OCI-M1 (cell line): ENCODE data around the gene MLLT3.
"Not testable (repeated sequence)": the region's sequence is repeated elsewhere in the genome, so short reads cannot be mapped to it uniquely, and the experiment has no call there.

ENCODE experiments used
- DNase-seq: peaks from one replicate; lab custom pipeline; 2025; lab: John Stamatoyannopoulos, UW

Gene MLLT3

GRCh38 chr9:20622330-20623020, at the start of gene MLLT3:
Gene MLLT3, minus strand, starts transcription at chr9:20622499.
- peak; percentile 93 for DNase-seq

- DNase-seq = no peak
Observed at GRCh38 chr9:20671635-20672034, 49.3 kb upstream of the MLLT3 start.

GRCh38 chr9:20670395-20670794, 48.1 kb upstream of the MLLT3 start:
- no peak for DNase-seq

- DNase-seq = no peak
Observed at GRCh38 chr9:20664501-20664900, 42.2 kb upstream of the MLLT3 start.

GRCh38 chr9:20663133-20663532, 40.8 kb upstream of the MLLT3 start:
- DNase-seq = no peak

- no peak for DNase-seq
Observed at GRCh38 chr9:20662156-20662555, 39.9 kb upstream of the MLLT3 start.

- no peak for DNase-seq
Observed at GRCh38 chr9:20659474-20659967, 37.2 kb upstream of the MLLT3 start.

GRCh38 chr9:20658677-20659473, 36.6 kb upstream of the MLLT3 start:
- no peak for DNase-seq

GRCh38 chr9:20658246-20658667, 36.0 kb upstream of the MLLT3 start:
- not testable (repeated sequence) for DNase-seq

GRCh38 chr9:20651939-20652338, 29.6 kb upstream of the MLLT3 start:
- peak; percentile 53 for DNase-seq

- no peak for DNase-seq
Observed at GRCh38 chr9:20650750-20651299, 28.5 kb upstream of the MLLT3 start.

GRCh38 chr9:20650313-20650712, 28.0 kb upstream of the MLLT3 start:
- no peak for DNase-seq

- DNase-seq = no peak
Observed at GRCh38 chr9:20649381-20649780, 27.1 kb upstream of the MLLT3 start.

- no peak for DNase-seq
Observed at GRCh38 chr9:20646656-20647055, 24.4 kb upstream of the MLLT3 start.

GRCh38 chr9:20643660-20644059, 21.4 kb upstream of the MLLT3 start:
- DNase-seq = no peak

GRCh38 chr9:20642045-20642444, 19.7 kb upstream of the MLLT3 start:
- DNase-seq = peak; percentile 22

GRCh38 chr9:20640331-20641187, 18.3 kb upstream of the MLLT3 start:
- peak; percentile 85 for DNase-seq

GRCh38 chr9:20636888-20637440, 14.7 kb upstream of the MLLT3 start:
- DNase-seq = peak; percentile 4

- DNase-seq = no peak
Observed at GRCh38 chr9:20634895-20635294, 12.6 kb upstream of the MLLT3 start.

- DNase-seq = no peak
Observed at GRCh38 chr9:20632705-20633104, 10.4 kb upstream of the MLLT3 start.

- no peak for DNase-seq
Observed at GRCh38 chr9:20630241-20630943, 8.1 kb upstream of the MLLT3 start.
